Cardiac muscle cell (in vitro differentiated cells and primary cell): ENCODE data around the gene MYBPH. TPM values are rescaled to one million over a fixed set of nuclear protein-coding genes. Genes with fewer than 3 reads are reported as not detected.

Source experiments
- DNase-seq, 2 donors: peaks; one replicate each; pipeline versions ENCODE4 v3.0.0 to v3.0.0-alpha.2; 2010 to 2017; ENCODE audit warnings: low read depth in 1 of 2, low spot score in 1 of 2
- H3K27ac ChIP-seq: fragments of 200-600 bp; sonication (generic); 2 replicates; pipeline ENCODE4 v1.5.1; 2016
- H3K27me3 ChIP-seq: fragments of 200-600 bp; sonication (generic); 2 replicates; pipeline ENCODE4 v1.6.0; 2016; ENCODE audit warnings: control low read depth
- H3K36me3 ChIP-seq: fragments of 200-600 bp; sonication (generic); 2 replicates; pipeline ENCODE4 v1.5.1; 2016; ENCODE audit warnings: control low read depth
- H3K4me1 ChIP-seq: fragments of 200-600 bp; sonication (generic); 2 replicates; pipeline ENCODE4 v1.8.1; 2017; ENCODE audit warnings: low read depth, mild to moderate bottlenecking, mixed run types
- H3K4me3 ChIP-seq: fragments of 200-600 bp; sonication (generic); 2 replicates; pipeline ENCODE4 v1.5.1; 2016; ENCODE audit warnings: mild to moderate bottlenecking
- H3K9me3 ChIP-seq: fragments of 200-600 bp; sonication (generic); 2 replicates; pipeline ENCODE4 v1.5.1; 2017; ENCODE audit warnings: low read depth, mild to moderate bottlenecking, control low read depth
- CTCF ChIP-seq: IDR thresholded peaks from 2 replicates; pipeline ENCODE4 v1.5.1; 2012; ENCODE audit warnings: low read depth, mild to moderate bottlenecking, low read length
- polyA plus RNA-seq: library from polyadenylated mRNA; unstranded; fragments of >200 nt; fragmentation: Nextera tagmentation; extraction: Ambion mirVana; gene quantifications from 2 replicates; pipeline ENCODE4 v1.2.1, GENCODE V29; 2016
- total RNA-seq: library from RNA; depleted of rRNA; stranded (reverse); fragments of >200 nt; gene quantifications from 2 replicates; pipeline ENCODE4 v1.2.3, GENCODE V29; 2016

Gene MYBPH
- total and polyA plus RNA-seq, 2 experiments from 2014 or later, result 1.4 to 2.1 TPM

- no peak within 1 kb of the TSS for H3K4me3 ChIP-seq
- TF ChIP-seq CTCF, result no peak
- no peaks in the 10 kb centered on the region for H3K27me3 ChIP-seq
- peaks cover 9% of the 10 kb centered on the region for H3K4me1 ChIP-seq
- H3K36me3 ChIP-seq, result no peaks in the 10 kb centered on the region
- peak in 1 of 2 donors; percentile 75 for DNase-seq
- no peak within 1 kb of the TSS for H3K27ac ChIP-seq
- H3K9me3 ChIP-seq, result no peaks in the 10 kb centered on the region
Observed at GRCh38 chr1:203186446-203187303, 11.0 kb upstream of the MYBPH start, which contains the start of gene CHI3L1. Gene CHI3L1, minus strand, starts transcription at chr1:203186704. Its CDS starts 81 bp downstream, at chr1:203186623.

- Histone ChIP-seq H3K9me3 (no peaks in the 10 kb centered on the region), H3K36me3 (no peaks in the 10 kb centered on the region), H3K4me1 (peaks cover 9% of the 10 kb centered on the region), H3K27me3 (no peaks in the 10 kb centered on the region), H3K4me3 (no peak overlapping the region), H3K27ac (no peak overlapping the region)
- TF ChIP-seq CTCF, result no peak
- no peak for DNase-seq
Observed at GRCh38 chr1:203186091-203186445, 10.4 kb upstream of the MYBPH start.

- no peak overlapping the region for H3K4me3 ChIP-seq
- no peak for TF ChIP-seq CTCF
- DNase-seq, result no peak
- H3K36me3 ChIP-seq, result no peaks in the 10 kb centered on the region
- peaks cover 9% of the 10 kb centered on the region for H3K4me1 ChIP-seq
- H3K9me3 ChIP-seq, result no peaks in the 10 kb centered on the region
- H3K27ac ChIP-seq, result no peak overlapping the region
- H3K27me3 ChIP-seq, result no peaks in the 10 kb centered on the region
Observed at GRCh38 chr1:203185585-203185984, 10.0 kb upstream of the MYBPH start.

GRCh38 chr1:203185061-203185461 lies 9.4 kb upstream of the MYBPH start:
- Histone ChIP-seq H3K36me3 (no peaks in the 10 kb centered on the region), H3K9me3 (no peaks in the 10 kb centered on the region), H3K27ac (no peak overlapping the region), H3K27me3 (no peaks in the 10 kb centered on the region), H3K4me1 (peaks cover 9% of the 10 kb centered on the region), H3K4me3 (no peak overlapping the region)
- no peak for TF ChIP-seq CTCF
- DNase-seq, result no peak

GRCh38 chr1:203184467-203184866 lies 8.8 kb upstream of the MYBPH start:
- Histone ChIP-seq H3K4me3 (no peak overlapping the region), H3K4me1 (peaks cover 9% of the 10 kb centered on the region), H3K9me3 (no peaks in the 10 kb centered on the region), H3K27me3 (no peaks in the 10 kb centered on the region), H3K27ac (no peak overlapping the region), H3K36me3 (no peaks in the 10 kb centered on the region)
- no peak for DNase-seq
- TF ChIP-seq CTCF, result no peak
